Parathyroid adenoma (tissue), 2 donors: Measurements from ENCODE around the gene CLEC12A.

Source experiments
- H2AFZ ChIP-seq: fragments of 300-600 bp; sonication (generic); one replicate; pipeline ENCODE4 v1.7.0; 2017; ENCODE audit warnings: antibody characterized with exemption, mild to moderate bottlenecking
- H3K27ac ChIP-seq: fragments of 300-600 bp; sonication (generic); one replicate; pipeline ENCODE4 v1.7.0; 2017
- H3K27me3 ChIP-seq: fragments of 300-600 bp; sonication (generic); one replicate; pipeline ENCODE4 v1.7.0; 2017; ENCODE audit warnings: low read length; ENCODE audit not compliant: control insufficient read depth, insufficient read depth
- H3K36me3 ChIP-seq: fragments of 300-600 bp; sonication (generic); one replicate; pipeline ENCODE4 v1.7.0; 2017; ENCODE audit warnings: low read length; ENCODE audit not compliant: control insufficient read depth, insufficient read depth
- H3K4me1 ChIP-seq: fragments of 300-600 bp; sonication (generic); one replicate; pipeline ENCODE4 v1.7.0; 2017; ENCODE audit warnings: control low read depth
- H3K4me2 ChIP-seq: fragments of 300-600 bp; sonication (generic); one replicate; pipeline ENCODE4 v1.7.0; 2017; ENCODE audit warnings: low read length
- H3K4me3 ChIP-seq: fragments of 300-600 bp; sonication (generic); one replicate; pipeline ENCODE4 v1.7.0; 2017; ENCODE audit warnings: low read depth, low read length
- H3K79me2 ChIP-seq: fragments of 300-600 bp; sonication (generic); one replicate; pipeline ENCODE4 v1.7.0; 2017; ENCODE audit warnings: control low read depth
- H3K9ac ChIP-seq: fragments of 300-600 bp; sonication (generic); one replicate; pipeline ENCODE4 v1.7.0; 2017; ENCODE audit warnings: mild to moderate bottlenecking
- H3K9me3 ChIP-seq: fragments of 300-600 bp; sonication (generic); one replicate; pipeline ENCODE4 v1.7.0; 2017; ENCODE audit warnings: low read length; ENCODE audit not compliant: control insufficient read depth
- CTCF ChIP-seq: fragments of 300-600 bp; sonication (generic); IDR thresholded peaks from one replicate; pipeline ENCODE4 v1.7.0; 2017; ENCODE audit warnings: antibody characterized with exemption, mild to moderate bottlenecking
- donor health status: primary hyperparathyroidism.

CLEC12A gene

GRCh38 chr12:9940375-9940774 is 30.8 kb upstream of the CLEC12A start:
- TF ChIP-seq CTCF, result no peak
- Histone ChIP-seq H3K9ac (no peak overlapping the region), H3K27me3 (no peaks in the 10 kb centered on the region), H3K27ac (no peak overlapping the region), H3K4me3 (no peak overlapping the region), H2AFZ (no peak overlapping the region), H3K36me3 (no peaks in the 10 kb centered on the region), H3K79me2 (no peaks in the 10 kb centered on the region), H3K9me3 (no peaks in the 10 kb centered on the region), H3K4me2 (no peak overlapping the region), H3K4me1 (no peaks in the 10 kb centered on the region)

- Histone ChIP-seq H3K4me1 (no peaks in the 10 kb centered on the region), H3K27me3 (no peaks in the 10 kb centered on the region), H3K4me2 (no peak overlapping the region), H3K27ac (no peak overlapping the region), H3K36me3 (no peaks in the 10 kb centered on the region), H3K9me3 (no peaks in the 10 kb centered on the region), H3K79me2 (no peaks in the 10 kb centered on the region), H3K4me3 (no peak overlapping the region), H2AFZ (no peak overlapping the region), H3K9ac (no peak overlapping the region)
- TF ChIP-seq CTCF, result no peak
Observed at GRCh38 chr12:9941838-9942237, 29.4 kb upstream of the CLEC12A start.

- H3K27ac ChIP-seq, result no peak overlapping the region
Observed at GRCh38 chr12:9943240-9943639, 28.0 kb upstream of the CLEC12A start.

GRCh38 chr12:9944391-9944790 is 26.8 kb upstream of the CLEC12A start:
- H3K4me1 ChIP-seq, result no peaks in the 10 kb centered on the region
- TF ChIP-seq CTCF, result no peak
- no peak overlapping the region for H3K4me3 ChIP-seq
- no peak overlapping the region for H3K4me2 ChIP-seq
- no peaks in the 10 kb centered on the region for H3K36me3 ChIP-seq
- no peak overlapping the region for H2AFZ ChIP-seq
- no peaks in the 10 kb centered on the region for H3K79me2 ChIP-seq
- H3K27ac ChIP-seq, result no peak overlapping the region
- no peaks in the 10 kb centered on the region for H3K27me3 ChIP-seq
- H3K9me3 ChIP-seq, result no peaks in the 10 kb centered on the region
- H3K9ac ChIP-seq, result no peak overlapping the region

More at GRCh38 chr12:9943240-9943639, 28.0 kb upstream of the CLEC12A start:
- no peaks in the 10 kb centered on the region for H3K27me3 ChIP-seq
- H3K4me3 ChIP-seq, result no peak overlapping the region
- no peak overlapping the region for H2AFZ ChIP-seq
- TF ChIP-seq CTCF, result no peak
- H3K4me2 ChIP-seq, result no peak overlapping the region
- H3K4me1 ChIP-seq, result no peaks in the 10 kb centered on the region
- H3K36me3 ChIP-seq, result no peaks in the 10 kb centered on the region
- H3K9ac ChIP-seq, result no peak overlapping the region
- no peaks in the 10 kb centered on the region for H3K9me3 ChIP-seq
- H3K79me2 ChIP-seq, result no peaks in the 10 kb centered on the region

GRCh38 chr12:9947674-9948073 is 23.5 kb upstream of the CLEC12A start:
- Histone ChIP-seq H3K9ac (no peak overlapping the region), H3K4me1 (no peaks in the 10 kb centered on the region), H3K36me3 (no peaks in the 10 kb centered on the region), H3K79me2 (no peaks in the 10 kb centered on the region), H3K9me3 (no peaks in the 10 kb centered on the region), H3K27ac (no peak overlapping the region), H2AFZ (no peak overlapping the region), H3K4me3 (no peak overlapping the region), H3K27me3 (no peaks in the 10 kb centered on the region), H3K4me2 (no peak overlapping the region)
- no peak for TF ChIP-seq CTCF
